OCI-LY3 (cell line): ENCODE measurements around the gene MAX.
A peak's percentile ranks its signal among the peaks of the same experiment; 100 is the strongest.

Experiments
- H2AFZ ChIP-seq: fragments of 200-600, 300-600 bp; shearing (Covaris generic); 2 replicates; pipeline ENCODE4 v1.6.0; 2014; ENCODE audit warnings: antibody characterized with exemption, low read depth, low read length
- H3K27ac ChIP-seq: fragments of 200-600, 300-600 bp; sonication (generic); 2 replicates; pipeline ENCODE4 v1.5.1; 2014; ENCODE audit warnings: mild to moderate bottlenecking, low read length, moderate library complexity, mixed read lengths
- H3K27me3 ChIP-seq: fragments of 200-600, 300-600 bp; sonication (generic); 2 replicates; pipeline ENCODE4 v1.6.1; 2014; ENCODE audit warnings: low read depth, low read length, mixed read lengths
- H3K36me3 ChIP-seq: fragments of 200-600, 300-600 bp; sonication (generic); replicated peaks from 2 replicates; pipeline ENCODE3; 2014; ENCODE audit warnings: low read depth, low read length, mixed read lengths
- H3K4me1 ChIP-seq: fragments of 300-600, 200-600 bp; sonication (generic); 2 replicates; pipeline ENCODE4 v1.6.1; 2014; ENCODE audit warnings: low read length, mixed read lengths
- H3K4me2 ChIP-seq: fragments of 200-600, 300-600 bp; sonication (generic); 2 replicates; pipeline ENCODE4 v1.6.1; 2014; ENCODE audit warnings: low read length, mixed read lengths
- H3K4me3 ChIP-seq: fragments of 300-600, 200-600 bp; sonication (generic); 2 replicates; pipeline ENCODE4 v1.5.1; 2014; ENCODE audit warnings: antibody characterized with exemption, mild to moderate bottlenecking, low read length, moderate library complexity
- H3K79me2 ChIP-seq: fragments of 300-600, 200-600 bp; shearing (Covaris generic); 2 replicates; pipeline ENCODE4 v1.6.1; 2014; ENCODE audit warnings: mild to moderate bottlenecking, low read length, mixed read lengths
- H3K9ac ChIP-seq: fragments of 300-600, 200-600 bp; shearing (Covaris generic); 2 replicates; pipeline ENCODE4 v1.6.0; 2014; ENCODE audit warnings: mild to moderate bottlenecking, low read length, moderate library complexity
- H3K9me3 ChIP-seq: fragments of 200-600, 300-600 bp; shearing (Covaris generic); 2 replicates; pipeline ENCODE4 v1.6.1; 2014; ENCODE audit warnings: low read length, mixed read lengths; ENCODE audit not compliant: insufficient read depth
- H4K20me1 ChIP-seq: fragments of 200-600, 300-600 bp; sonication (generic); 2 replicates; pipeline ENCODE4 v1.6.1; 2016; ENCODE audit warnings: low read length, mixed read lengths; ENCODE audit not compliant: insufficient read depth
- EZH2phosphoT487 ChIP-seq: fragments of 200-600 bp; shearing (Covaris generic); IDR thresholded peaks from 2 replicates; pipeline ENCODE4 v1.6.1; 2018; ENCODE audit warnings: antibody characterized with exemption, mixed run types, low read depth
- TF ChIP-seq, protein P1 (sequence below): fragments of 200-600, 300-600 bp; sonication (generic); IDR thresholded peaks from 2 replicates; pipeline ENCODE4 v1.5.1; 2014; ENCODE audit warnings: antibody characterized with exemption, low read length, low read depth

The MAX gene

DNA sequence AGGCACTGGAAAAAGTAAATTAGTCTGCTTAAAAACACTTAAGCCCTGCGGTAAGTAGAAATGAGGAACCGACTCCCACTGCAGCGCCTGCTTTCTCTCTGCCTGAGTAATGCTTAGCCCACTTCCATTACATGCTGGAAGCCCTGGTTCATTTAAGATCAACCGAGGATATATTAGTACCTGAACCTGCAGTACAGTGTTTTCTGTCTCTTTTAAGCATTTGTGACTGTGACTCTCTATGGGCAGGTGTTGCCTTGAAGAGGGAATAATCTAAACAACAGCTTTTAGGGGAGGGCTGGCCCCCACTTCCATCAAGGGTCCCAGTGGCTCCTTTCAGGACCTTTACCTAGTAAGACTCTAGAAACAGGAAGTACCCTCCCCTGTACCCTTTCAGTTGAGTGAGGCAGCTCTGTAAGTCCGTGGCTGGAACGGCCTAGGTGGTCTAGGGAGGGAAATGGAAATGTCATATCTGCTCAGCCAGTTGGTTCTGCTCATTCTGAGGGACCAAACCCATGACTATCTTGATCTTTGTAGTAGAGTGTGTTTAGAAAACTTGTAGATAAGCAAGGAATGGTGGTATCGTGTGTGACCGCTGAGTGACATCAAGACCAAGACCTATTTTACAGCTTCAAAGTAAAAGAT, 59.5 kb downstream of the MAX start:
- TF ChIP-seq, protein P1, sequence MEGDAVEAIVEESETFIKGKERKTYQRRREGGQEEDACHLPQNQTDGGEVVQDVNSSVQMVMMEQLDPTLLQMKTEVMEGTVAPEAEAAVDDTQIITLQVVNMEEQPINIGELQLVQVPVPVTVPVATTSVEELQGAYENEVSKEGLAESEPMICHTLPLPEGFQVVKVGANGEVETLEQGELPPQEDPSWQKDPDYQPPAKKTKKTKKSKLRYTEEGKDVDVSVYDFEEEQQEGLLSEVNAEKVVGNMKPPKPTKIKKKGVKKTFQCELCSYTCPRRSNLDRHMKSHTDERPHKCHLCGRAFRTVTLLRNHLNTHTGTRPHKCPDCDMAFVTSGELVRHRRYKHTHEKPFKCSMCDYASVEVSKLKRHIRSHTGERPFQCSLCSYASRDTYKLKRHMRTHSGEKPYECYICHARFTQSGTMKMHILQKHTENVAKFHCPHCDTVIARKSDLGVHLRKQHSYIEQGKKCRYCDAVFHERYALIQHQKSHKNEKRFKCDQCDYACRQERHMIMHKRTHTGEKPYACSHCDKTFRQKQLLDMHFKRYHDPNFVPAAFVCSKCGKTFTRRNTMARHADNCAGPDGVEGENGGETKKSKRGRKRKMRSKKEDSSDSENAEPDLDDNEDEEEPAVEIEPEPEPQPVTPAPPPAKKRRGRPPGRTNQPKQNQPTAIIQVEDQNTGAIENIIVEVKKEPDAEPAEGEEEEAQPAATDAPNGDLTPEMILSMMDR = no peak
- TF ChIP-seq EZH2phosphoT487 = no peak
- no peak overlapping the region for H3K4me3 ChIP-seq
- H3K36me3 ChIP-seq = peaks cover 17% of the 10 kb centered on the region
- H3K4me2 ChIP-seq = peak overlapping the region; percentile 42
- H3K79me2 ChIP-seq = no peaks in the 10 kb centered on the region
- no peaks in the 10 kb centered on the region for H3K27me3 ChIP-seq
- no peak overlapping the region for H3K9ac ChIP-seq
- no peak overlapping the region for H3K27ac ChIP-seq
- H4K20me1 ChIP-seq = peaks cover 4% of the 10 kb centered on the region
- H3K4me1 ChIP-seq = peaks cover 11% of the 10 kb centered on the region
- no peaks in the 10 kb centered on the region for H3K9me3 ChIP-seq
- H2AFZ ChIP-seq = no peak overlapping the region

GRCh38 chr14:65042296-65042695, 60.0 kb downstream of the MAX start:
- no peak overlapping the region for H2AFZ ChIP-seq
- H3K27me3 ChIP-seq = no peaks in the 10 kb centered on the region
- H3K4me1 ChIP-seq = peaks cover 11% of the 10 kb centered on the region
- H3K4me3 ChIP-seq = no peak overlapping the region
- peaks cover 17% of the 10 kb centered on the region for H3K36me3 ChIP-seq
- H3K79me2 ChIP-seq = no peaks in the 10 kb centered on the region
- H3K9me3 ChIP-seq = no peaks in the 10 kb centered on the region
- peak overlapping the region; percentile 42; the same call in 1 of the 2 replicates for H3K4me2 ChIP-seq
- H3K9ac ChIP-seq = no peak overlapping the region
- H4K20me1 ChIP-seq = peaks cover 4% of the 10 kb centered on the region
- TF ChIP-seq, protein P1 = no peak
- TF ChIP-seq EZH2phosphoT487 = no peak
- no peak overlapping the region for H3K27ac ChIP-seq

DNA sequence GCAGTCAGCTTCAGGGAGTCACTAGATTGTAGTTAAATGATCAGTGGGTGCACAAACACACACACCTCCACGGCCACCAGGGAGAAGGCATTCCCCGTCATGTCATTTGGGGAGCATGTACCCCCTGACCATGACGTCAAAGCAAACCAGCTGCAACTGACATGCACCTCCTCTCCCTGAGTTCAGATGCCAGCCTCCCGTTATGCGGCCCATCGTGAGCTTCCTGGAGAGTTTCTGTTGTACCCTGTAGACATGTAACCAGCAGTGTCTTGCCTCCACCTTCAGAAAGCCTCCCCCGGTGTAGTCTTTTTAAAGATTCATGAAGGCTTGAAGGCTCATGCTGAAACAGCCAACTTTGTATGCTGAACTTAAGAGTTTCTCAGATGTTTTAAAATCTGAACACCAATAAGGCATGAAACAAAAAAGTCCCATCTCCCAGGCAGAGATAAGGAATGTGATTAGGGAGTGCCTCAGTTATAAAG, 60.8 kb downstream of the MAX start:
- Histone ChIP-seq H4K20me1 (peaks cover 4% of the 10 kb centered on the region), H2AFZ (no peak overlapping the region), H3K27ac (no peak overlapping the region), H3K4me3 (no peak overlapping the region), H3K36me3 (peaks cover 17% of the 10 kb centered on the region), H3K4me2 (no peak overlapping the region), H3K9ac (no peak overlapping the region), H3K79me2 (no peaks in the 10 kb centered on the region), H3K9me3 (no peaks in the 10 kb centered on the region), H3K27me3 (no peaks in the 10 kb centered on the region), H3K4me1 (peaks cover 11% of the 10 kb centered on the region)
- TF ChIP-seq, protein P1 = no peak
- TF ChIP-seq EZH2phosphoT487 = no peak

DNA sequence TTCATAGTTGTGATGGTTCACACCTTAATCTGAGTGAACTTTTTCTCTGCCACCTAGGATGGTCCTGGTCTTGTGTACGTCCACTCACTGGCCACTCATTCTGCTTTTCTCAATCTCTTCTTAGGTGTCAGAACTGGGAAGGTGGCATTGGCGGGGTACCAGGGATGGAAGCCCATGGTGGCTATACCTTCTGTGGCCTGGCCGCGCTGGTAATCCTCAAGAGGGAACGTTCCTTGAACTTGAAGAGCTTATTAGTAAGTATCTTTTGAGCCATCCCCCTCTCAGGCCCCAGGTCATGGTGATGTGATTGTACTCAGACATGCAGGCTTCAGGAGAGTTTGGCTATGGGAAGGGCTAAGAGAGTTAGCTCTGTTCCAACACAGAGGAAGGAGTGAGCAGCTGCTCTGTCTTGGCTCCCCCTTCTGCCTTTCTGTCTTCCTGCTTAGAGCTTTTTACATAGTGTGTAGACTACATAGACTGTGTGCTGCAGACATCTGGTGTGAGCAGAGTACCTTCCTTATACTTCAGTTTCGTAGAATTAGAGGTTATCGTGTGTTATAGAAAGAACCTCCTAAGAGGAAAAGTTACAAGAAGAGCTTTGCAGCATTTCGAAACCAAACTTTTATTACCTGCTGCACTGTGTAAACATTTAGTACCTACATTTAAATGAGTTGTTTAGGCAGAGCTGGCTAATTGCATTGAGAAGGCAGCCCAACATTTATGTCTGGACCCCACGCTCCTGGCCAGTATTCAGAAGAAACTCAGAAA, 61.5 kb downstream of the MAX start:
- Histone ChIP-seq H3K36me3 (peaks cover 17% of the 10 kb centered on the region), H3K79me2 (no peaks in the 10 kb centered on the region), H3K4me1 (peaks cover 11% of the 10 kb centered on the region), H3K4me2 (no peak overlapping the region), H2AFZ (no peak overlapping the region), H3K27ac (no peak overlapping the region), H4K20me1 (peaks cover 4% of the 10 kb centered on the region), H3K9ac (no peak overlapping the region), H3K4me3 (no peak overlapping the region), H3K27me3 (no peaks in the 10 kb centered on the region), H3K9me3 (no peaks in the 10 kb centered on the region)
- no peak for TF ChIP-seq EZH2phosphoT487
